HUES48 (cell line): ENCODE measurements around the gene VHLL.
"Not testable (repeated sequence)": the region's sequence is repeated elsewhere in the genome, so short reads cannot be mapped to it uniquely, and the experiment has no call there.

Experiments
- H3K27ac ChIP-seq: one replicate; pipeline ENCODE4 v1.7.0; 2013; ENCODE audit warnings: low read depth, low read length, inconsistent platforms
- H3K27me3 ChIP-seq: 2 replicates; pipeline ENCODE4 v1.6.1; 2013; ENCODE audit warnings: mild to moderate bottlenecking, low read length; ENCODE audit not compliant: control insufficient read depth, insufficient read depth
- H3K36me3 ChIP-seq: 2 replicates; pipeline ENCODE4 v1.6.1; 2013; ENCODE audit warnings: low read length; ENCODE audit not compliant: control insufficient read depth, insufficient read depth
- H3K4me1 ChIP-seq: 2 replicates; pipeline ENCODE4 v1.6.1; 2013; ENCODE audit warnings: mild to moderate bottlenecking, low read length; ENCODE audit not compliant: control insufficient read depth, insufficient read depth
- H3K4me3 ChIP-seq: 2 replicates; pipeline ENCODE4 v1.5.1; 2013; ENCODE audit warnings: mild to moderate bottlenecking, low read depth, low read length
- H3K9ac ChIP-seq: 2 replicates; pipeline ENCODE4 v1.6.1; 2013; ENCODE audit warnings: mild to moderate bottlenecking, low read depth, low read length, moderate library complexity
- H3K9me3 ChIP-seq: 2 replicates; pipeline ENCODE4 v1.6.1; 2013; ENCODE audit warnings: low read length; ENCODE audit not compliant: control insufficient read depth, insufficient read depth

VHLL gene

DNA sequence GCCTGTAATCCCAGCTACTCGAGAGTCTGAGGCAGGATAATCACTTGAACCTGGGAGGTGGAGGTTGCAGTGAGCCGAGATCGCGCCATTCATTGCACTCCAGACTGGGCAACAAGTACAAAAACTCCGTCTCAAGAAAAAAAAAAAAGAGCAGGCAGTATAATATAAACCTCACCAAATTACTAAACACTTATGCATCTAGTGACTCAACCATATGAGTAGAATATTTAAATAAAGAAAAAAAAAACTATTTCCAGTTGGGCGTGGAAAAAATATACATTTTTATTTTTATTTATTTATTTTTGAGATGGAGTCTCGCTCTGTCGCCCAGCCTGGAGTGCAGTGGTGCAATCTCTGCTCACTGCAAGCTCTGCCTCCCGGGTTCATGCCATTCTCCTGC is 24.1 kb upstream of the VHLL start:
- H3K9me3 ChIP-seq, H3K4me3 ChIP-seq, H3K4me1 ChIP-seq, H3K9ac ChIP-seq, H3K27me3 ChIP-seq, H3K27ac ChIP-seq: not testable (repeated sequence)
- peaks cover 81% of the 10 kb centered on the region for H3K36me3 ChIP-seq

DNA sequence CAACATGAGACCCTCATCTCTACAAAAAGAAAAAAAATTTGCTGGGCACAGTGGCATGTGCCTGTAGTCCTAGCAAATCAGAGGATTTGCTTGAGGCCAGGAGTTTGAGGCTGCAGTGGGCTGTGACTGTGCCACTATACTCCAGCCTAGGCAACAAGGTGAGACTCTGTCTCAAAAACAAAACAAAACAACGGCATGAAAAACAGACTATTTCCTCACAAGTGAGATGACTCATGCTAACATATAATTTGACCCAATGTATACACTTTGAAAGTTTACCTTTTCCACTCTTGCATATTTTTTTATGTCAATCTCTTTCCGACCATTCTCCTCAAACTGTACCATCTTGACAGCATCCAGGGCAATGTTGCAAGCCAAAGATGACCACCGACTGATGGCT is 21.5 kb upstream of the VHLL start:
- Histone ChIP-seq H3K27ac (no peak overlapping the region), H3K27me3 (no peaks in the 10 kb centered on the region), H3K9me3 (no peaks in the 10 kb centered on the region), H3K36me3 (peaks cover 94% of the 10 kb centered on the region), H3K4me1 (no peaks in the 10 kb centered on the region), H3K4me3 (no peak overlapping the region), H3K9ac (no peak overlapping the region)

DNA sequence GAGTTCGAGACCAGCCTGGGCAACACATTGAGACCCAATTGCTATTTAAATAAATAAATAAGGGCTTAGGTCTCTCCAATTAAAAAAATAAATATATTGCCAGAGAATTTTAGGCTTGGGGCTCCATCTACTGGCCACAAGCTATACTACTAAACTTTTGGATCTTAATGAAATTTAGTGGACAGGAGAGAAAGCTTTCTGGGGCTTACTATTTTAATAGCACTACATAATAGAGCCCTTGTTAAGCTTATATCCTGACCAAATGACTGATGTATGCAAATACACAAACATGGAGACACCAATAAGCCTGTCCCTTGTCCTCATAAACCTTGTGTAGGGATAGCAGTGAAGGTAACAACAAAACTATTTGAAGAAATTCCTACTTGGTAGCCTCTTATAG is 20.6 kb upstream of the VHLL start:
- Histone ChIP-seq H3K36me3 (peaks cover 94% of the 10 kb centered on the region), H3K9me3 (no peaks in the 10 kb centered on the region), H3K4me3 (no peak overlapping the region), H3K9ac (no peak overlapping the region), H3K4me1 (no peaks in the 10 kb centered on the region), H3K27ac (no peak overlapping the region), H3K27me3 (no peaks in the 10 kb centered on the region)

DNA sequence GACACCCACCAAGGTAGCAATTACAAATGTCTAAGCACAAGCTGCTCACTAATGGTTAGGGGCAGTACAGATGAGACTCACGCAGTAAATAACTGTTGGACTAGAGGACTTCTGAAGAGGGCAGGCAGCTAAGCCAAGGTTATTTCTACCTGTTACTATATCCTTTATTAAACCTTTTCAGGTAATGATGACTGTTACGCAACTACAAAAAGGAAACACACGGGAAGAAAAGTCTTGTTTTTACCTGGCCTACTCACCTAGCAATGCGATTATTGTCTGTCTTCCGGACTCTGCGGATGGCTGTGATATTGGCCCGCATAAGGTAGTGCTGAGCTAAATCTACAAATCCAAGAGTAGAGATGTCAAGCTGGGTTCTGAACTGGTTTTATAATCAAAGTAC is 17.8 kb upstream of the VHLL start:
- Histone ChIP-seq H3K4me1 (no peaks in the 10 kb centered on the region), H3K27ac (no peak overlapping the region), H3K27me3 (no peaks in the 10 kb centered on the region), H3K36me3 (peaks cover 95% of the 10 kb centered on the region), H3K9me3 (no peaks in the 10 kb centered on the region), H3K4me3 (no peak overlapping the region), H3K9ac (no peak overlapping the region)

DNA sequence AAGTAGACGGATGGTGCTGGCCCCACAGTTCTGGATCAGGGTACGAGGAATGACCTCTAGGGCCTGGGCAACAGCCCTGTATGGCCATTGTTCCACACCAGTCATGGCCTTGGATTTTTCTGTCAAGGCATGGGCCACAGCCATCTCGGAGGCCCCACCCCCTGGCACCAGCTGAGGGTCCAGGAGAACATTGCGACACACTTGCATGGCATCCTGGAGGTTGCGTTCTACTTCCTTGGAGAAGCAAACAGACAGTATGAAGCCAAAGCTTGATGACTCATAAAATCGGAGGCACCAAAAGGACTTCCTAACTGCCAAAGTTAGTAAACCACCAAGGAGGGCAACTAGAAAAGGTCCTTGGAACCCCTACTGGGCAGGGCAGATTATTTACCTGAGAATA is 11.9 kb upstream of the VHLL start:
- Histone ChIP-seq H3K9me3 (no peaks in the 10 kb centered on the region), H3K27me3 (no peaks in the 10 kb centered on the region), H3K4me3 (no peak overlapping the region), H3K36me3 (peaks cover 91% of the 10 kb centered on the region), H3K4me1 (no peaks in the 10 kb centered on the region), H3K9ac (no peak overlapping the region), H3K27ac (no peak overlapping the region)

DNA sequence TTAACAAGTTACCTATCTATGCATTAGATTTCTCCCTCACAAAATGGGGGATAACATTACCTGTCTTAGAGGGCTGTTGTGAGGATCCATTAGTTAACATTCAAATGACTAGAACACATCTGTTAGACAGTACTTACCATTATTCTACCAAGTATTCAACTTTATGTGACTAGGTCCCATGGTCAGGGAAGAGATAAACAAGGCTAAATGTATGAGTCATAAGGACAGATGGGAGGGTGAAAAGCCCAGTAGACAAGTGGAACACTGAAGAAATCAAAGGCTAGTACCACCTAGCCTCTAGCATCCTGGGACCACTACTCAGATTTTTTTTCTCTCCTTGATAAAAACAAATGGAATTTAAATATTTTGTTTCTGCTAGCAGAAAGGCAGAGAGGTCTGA is 9.0 kb upstream of the VHLL start:
- no peaks in the 10 kb centered on the region for H3K4me1 ChIP-seq
- no peak overlapping the region for H3K9ac ChIP-seq
- H3K9me3 ChIP-seq = no peaks in the 10 kb centered on the region
- H3K27me3 ChIP-seq = no peaks in the 10 kb centered on the region
- no peak overlapping the region for H3K27ac ChIP-seq
- no peak overlapping the region for H3K4me3 ChIP-seq
- H3K36me3 ChIP-seq = peaks cover 77% of the 10 kb centered on the region

DNA sequence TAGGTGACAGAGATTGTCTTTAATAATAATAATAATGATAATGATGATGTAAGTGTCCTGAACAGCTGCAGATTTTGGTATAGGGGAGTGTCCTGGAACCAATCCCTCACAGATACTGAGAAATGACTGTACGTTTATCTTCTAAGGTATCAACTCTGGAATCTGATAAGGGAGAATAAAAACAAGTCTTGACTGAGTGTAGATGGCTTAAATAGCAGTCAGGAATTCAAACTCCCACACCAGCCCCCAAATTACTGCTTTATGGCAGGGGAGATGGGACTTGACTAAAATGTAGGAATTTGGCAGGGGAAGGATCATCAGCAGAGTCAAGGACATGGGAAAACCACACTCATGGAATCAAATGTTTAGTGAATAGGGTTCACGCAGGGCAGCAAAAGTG is 6.1 kb upstream of the VHLL start:
- Histone ChIP-seq H3K9me3 (no peaks in the 10 kb centered on the region), H3K27me3 (no peaks in the 10 kb centered on the region), H3K4me3 (no peak overlapping the region), H3K36me3 (peaks cover 50% of the 10 kb centered on the region), H3K9ac (no peak overlapping the region), H3K4me1 (no peaks in the 10 kb centered on the region), H3K27ac (no peak overlapping the region)

DNA sequence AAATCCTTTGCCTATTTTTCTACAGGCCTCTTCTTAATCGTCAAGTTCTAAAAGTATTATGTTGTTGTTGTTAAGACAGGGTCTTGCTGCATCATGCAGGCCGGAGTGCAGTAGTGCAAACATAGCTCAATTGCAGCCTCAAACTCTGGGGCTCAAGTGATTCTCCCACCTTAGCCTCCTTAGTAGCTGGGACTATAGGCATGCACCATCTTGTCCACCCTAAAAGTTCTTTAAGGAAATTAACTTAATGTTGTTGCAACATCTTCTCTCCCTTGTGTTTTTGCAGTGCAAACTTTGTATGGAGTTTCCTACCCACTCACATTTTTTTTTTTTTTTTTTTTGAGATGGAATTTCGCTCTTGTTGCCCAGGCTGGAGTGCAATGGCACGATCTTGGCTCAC is 4.1 kb upstream of the VHLL start:
- no peaks in the 10 kb centered on the region for H3K9me3 ChIP-seq
- H3K36me3 ChIP-seq = peaks cover 30% of the 10 kb centered on the region
- H3K4me1 ChIP-seq = no peaks in the 10 kb centered on the region
- no peaks in the 10 kb centered on the region for H3K27me3 ChIP-seq
- H3K4me3 ChIP-seq = no peak overlapping the region
- H3K27ac ChIP-seq = no peak overlapping the region
- no peak overlapping the region for H3K9ac ChIP-seq

DNA sequence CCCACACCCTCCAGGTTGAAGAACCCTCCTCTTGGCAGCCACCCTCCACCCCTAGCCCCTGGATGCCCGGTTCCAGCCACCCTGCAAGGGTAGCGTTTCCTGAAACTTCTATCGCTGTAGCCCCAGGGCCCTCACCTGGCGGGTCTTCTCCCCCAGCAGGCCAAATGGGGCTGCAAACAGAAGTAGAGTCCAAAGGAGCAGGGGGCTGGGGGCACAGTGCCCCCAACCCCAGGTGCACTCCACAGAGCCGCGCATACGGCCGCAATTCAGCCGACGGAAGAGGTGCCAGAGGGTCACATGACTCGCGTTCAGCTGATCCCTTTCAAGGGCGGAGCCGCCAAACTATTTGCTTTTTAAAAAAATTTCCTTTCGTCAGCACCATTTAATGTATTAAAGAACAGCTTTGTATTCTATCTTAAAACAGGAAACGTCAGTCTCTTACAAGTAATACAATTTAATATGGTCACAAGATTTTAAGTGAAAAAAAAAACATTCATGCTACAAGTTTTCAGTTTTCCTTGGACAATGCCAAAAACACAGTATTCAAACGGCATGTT is 3.6 kb downstream of the VHLL start, which contains the start of gene GLMP:
GLMP (minus strand) TSS at position 289 of the 557 bp plus-strand sequence; CDS start at position 255, 34 bp downstream.
- Histone ChIP-seq H3K4me3 (peak within 1 kb of the TSS; percentile 89), H3K4me1 (no peaks in the 10 kb centered on the region), H3K36me3 (peaks cover 12% of the 10 kb centered on the region), H3K9me3 (no peaks in the 10 kb centered on the region), H3K9ac (peak within 1 kb of the TSS; percentile 69; the same call in 1 of the 2 replicates), H3K27me3 (no peaks in the 10 kb centered on the region), H3K27ac (no peak within 1 kb of the TSS)

DNA sequence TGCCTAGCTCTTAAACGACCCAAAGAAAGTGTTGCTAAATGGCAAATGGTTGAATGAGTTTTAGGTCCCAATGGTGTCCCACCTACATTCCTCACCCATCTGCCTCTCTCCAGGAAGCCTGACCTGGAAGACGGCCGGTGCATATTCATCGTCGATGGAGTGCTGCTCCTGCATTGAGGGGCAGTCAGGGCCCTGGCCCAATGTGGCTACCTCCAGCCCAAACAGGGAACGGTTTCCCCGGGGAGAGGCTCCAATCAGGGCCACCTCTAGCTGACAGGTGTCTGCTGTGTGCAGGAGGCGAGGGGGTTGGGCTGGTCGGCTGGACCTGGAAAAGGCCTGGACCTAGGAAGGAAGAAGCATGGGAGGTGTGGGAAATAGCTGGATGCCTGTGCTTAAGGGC is 5.2 kb downstream of the VHLL start:
- Histone ChIP-seq H3K27me3 (no peaks in the 10 kb centered on the region), H3K4me3 (no peak overlapping the region), H3K36me3 (peaks cover 12% of the 10 kb centered on the region), H3K9me3 (no peaks in the 10 kb centered on the region), H3K27ac (no peak overlapping the region), H3K9ac (no peak overlapping the region), H3K4me1 (no peaks in the 10 kb centered on the region)

DNA sequence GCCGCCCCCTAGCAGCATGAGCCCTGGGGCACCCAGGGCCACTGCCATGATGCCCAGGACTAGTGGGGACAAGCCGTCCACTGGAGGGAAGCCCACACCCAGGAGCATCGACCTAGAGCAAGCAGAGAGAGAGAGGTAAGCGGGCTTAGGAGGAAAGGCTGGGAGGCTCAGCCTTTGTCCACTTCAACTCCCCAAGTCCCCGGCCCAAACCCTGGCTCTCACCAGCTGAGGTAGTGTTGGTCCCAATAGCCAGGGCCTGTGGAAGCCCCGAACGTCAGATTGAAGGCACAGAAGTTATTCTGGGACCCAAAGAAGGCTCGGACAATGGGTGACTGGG is 6.0 kb downstream of the VHLL start:
- no peak overlapping the region for H3K4me3 ChIP-seq
- peaks cover 12% of the 10 kb centered on the region for H3K36me3 ChIP-seq
- H3K27me3 ChIP-seq = no peaks in the 10 kb centered on the region
- no peaks in the 10 kb centered on the region for H3K9me3 ChIP-seq
- no peaks in the 10 kb centered on the region for H3K4me1 ChIP-seq
- H3K27ac ChIP-seq = no peak overlapping the region
- no peak overlapping the region for H3K9ac ChIP-seq
